ENCODE results near the gene KDM2B.

KDM2B gene

GRCh38 chr12:121476477-121476876, 104.3 kb downstream of the KDM2B start:
- no peak for TF ChIP-seq CTCF (IDR thresholded peaks at IDR 0.05; ENCODE audit: extremely low read depth, missing control alignments)
- DNase-seq (ENCODE audit: low spot score): no peak

GRCh38 chr12:121475279-121475678, 105.5 kb downstream of the KDM2B start:
- TF ChIP-seq CTCF (IDR thresholded peaks at IDR 0.05; ENCODE audit: extremely low read depth, missing control alignments): no peak
- no peak for DNase-seq (ENCODE audit: low spot score)

GRCh38 chr12:121472150-121472905, 108.5 kb downstream of the KDM2B start:
- DNase-seq (ENCODE audit: low spot score): no peak
- TF ChIP-seq CTCF (IDR thresholded peaks at IDR 0.05; ENCODE audit: extremely low read depth, missing control alignments): no peak

DNA sequence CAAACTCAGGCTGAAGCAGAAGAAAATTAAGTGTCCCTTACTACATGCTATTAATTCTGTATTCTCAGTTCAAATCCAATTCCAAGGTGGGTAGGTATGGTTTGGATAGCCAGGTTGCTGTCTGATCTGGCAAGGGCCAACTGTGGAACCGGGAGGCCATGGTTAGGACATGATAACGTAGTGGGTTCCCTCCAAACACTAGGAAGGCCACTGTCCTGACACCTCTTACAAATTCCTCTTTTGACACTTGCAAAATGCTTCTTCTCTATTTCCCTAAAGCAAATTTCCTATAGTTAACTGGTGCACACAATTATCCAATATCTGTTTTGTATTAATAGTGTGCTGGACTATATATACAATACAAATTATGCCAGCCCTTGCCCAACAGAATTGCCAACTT, 110.1 kb downstream of the KDM2B start:
- no peak for DNase-seq (ENCODE audit: low spot score)
- TF ChIP-seq CTCF (IDR thresholded peaks at IDR 0.05; ENCODE audit: extremely low read depth, missing control alignments): no peak

DNA sequence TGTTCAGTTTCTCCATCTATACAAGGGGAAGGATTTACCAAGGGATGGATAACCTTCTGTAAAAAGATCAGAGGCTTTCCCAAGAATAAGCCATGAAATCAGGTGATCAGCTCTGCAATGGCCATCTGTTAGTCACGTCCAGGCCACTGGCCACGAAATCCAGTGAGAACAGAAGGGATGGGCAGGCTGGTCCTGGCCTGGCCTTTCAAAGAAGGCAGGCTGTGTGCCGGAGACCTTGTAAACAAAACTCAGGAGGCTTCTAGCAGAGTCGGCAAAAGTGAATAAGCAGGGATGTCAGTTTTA, 112.4 kb downstream of the KDM2B start:
- no peak for TF ChIP-seq CTCF (IDR thresholded peaks at IDR 0.05; ENCODE audit: extremely low read depth, missing control alignments)
- no peak for DNase-seq (ENCODE audit: low spot score)

DNA sequence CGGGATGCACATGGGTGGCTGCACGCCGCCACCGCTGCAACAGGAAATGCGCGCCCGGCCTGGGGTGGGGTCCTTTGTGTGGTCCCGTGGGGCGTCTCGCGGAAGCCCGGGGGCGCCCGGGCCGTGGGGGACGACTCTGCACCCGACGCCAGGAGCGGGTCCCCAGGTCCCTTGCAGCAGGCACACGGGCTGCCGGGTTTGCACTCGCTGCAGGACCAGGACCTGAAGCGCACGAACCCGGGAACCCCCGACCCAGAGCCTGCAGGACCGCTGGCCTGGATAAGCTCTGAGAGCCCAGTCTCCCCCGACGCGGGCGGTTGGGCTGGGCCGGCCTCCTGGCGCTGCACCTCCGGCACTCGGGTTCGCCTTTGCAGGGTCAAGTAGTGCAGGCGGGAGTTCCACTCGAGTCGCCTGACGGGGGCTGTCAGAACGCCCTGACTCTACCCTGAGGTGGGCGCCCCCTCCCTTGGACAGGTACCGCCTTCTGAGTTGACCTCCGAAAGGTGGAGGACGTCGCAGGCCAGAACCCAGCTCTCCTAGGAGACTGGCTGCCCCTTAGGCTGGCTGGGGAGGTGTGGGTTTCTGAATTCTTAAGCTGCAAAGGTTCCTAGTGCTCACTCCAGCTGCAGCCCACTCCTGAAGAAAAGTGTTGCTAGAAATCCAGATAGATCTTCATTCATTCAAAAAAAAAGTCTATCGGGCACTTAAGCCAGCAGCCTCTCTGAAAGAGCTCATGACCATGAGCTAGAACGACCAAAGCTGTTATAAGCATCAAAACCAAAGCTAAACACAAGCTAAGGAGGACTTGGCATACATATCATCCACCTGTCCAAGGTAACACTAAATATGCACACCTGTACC, 113.0 kb downstream of the KDM2B start:
- TF ChIP-seq CTCF (IDR thresholded peaks at IDR 0.05; ENCODE audit: extremely low read depth, missing control alignments): no peak
- DNase-seq (ENCODE audit: low spot score): no peak

Data from GM20000 (cell line).